ENCODE measurements around the gene CPM.

DNA sequence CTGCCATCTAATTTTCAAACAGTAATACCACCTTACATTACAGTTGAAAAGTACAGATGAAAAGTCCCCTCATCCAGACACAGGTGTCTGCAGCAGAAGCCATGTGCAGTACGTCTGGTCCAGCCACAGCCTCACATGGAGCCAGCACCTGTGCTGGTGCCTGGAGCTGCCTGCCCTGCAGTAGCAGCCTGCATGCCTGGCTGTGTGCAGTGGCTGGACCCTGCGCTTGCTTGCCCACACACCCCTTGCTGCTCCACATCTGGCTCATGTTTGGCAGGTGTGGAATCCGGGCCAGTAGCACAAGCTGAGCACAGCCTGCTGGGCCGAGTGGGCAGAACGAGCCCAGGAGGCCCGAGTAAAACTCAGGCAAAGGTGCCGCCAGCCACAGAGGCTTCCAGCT, 21.8 kb upstream of the CPM start:
- TF ChIP-seq, protein P1, sequence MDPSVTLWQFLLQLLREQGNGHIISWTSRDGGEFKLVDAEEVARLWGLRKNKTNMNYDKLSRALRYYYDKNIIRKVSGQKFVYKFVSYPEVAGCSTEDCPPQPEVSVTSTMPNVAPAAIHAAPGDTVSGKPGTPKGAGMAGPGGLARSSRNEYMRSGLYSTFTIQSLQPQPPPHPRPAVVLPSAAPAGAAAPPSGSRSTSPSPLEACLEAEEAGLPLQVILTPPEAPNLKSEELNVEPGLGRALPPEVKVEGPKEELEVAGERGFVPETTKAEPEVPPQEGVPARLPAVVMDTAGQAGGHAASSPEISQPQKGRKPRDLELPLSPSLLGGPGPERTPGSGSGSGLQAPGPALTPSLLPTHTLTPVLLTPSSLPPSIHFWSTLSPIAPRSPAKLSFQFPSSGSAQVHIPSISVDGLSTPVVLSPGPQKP (IDR thresholded peaks at IDR 0.05; ENCODE audit: borderline replicate concordance, low read depth, low read length), result no peak
- TF ChIP-seq, protein P2, sequence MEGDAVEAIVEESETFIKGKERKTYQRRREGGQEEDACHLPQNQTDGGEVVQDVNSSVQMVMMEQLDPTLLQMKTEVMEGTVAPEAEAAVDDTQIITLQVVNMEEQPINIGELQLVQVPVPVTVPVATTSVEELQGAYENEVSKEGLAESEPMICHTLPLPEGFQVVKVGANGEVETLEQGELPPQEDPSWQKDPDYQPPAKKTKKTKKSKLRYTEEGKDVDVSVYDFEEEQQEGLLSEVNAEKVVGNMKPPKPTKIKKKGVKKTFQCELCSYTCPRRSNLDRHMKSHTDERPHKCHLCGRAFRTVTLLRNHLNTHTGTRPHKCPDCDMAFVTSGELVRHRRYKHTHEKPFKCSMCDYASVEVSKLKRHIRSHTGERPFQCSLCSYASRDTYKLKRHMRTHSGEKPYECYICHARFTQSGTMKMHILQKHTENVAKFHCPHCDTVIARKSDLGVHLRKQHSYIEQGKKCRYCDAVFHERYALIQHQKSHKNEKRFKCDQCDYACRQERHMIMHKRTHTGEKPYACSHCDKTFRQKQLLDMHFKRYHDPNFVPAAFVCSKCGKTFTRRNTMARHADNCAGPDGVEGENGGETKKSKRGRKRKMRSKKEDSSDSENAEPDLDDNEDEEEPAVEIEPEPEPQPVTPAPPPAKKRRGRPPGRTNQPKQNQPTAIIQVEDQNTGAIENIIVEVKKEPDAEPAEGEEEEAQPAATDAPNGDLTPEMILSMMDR (conservative IDR thresholded peaks at IDR 0.05; ENCODE audit: low read depth, low read length), result no peak
- TF ChIP-seq RFX5 (IDR thresholded peaks at IDR 0.05; ENCODE audit: low read depth, low read length) (no peak), RAD21 (IDR thresholded peaks at IDR 0.05; ENCODE audit: low read length) (no peak), SMC3 (IDR thresholded peaks at IDR 0.05; ENCODE audit: low read depth, low read length) (no peak), CEBPB (IDR thresholded peaks at IDR 0.05; ENCODE audit: low read depth, low read length) (no peak), MAFK (IDR thresholded peaks at IDR 0.05; ENCODE audit: low read depth, low read length) (no peak), MAZ (IDR thresholded peaks at IDR 0.05; ENCODE audit: borderline replicate concordance, low read depth, low read length) (no peak), POLR2A (IDR thresholded peaks at IDR 0.05; ENCODE audit: low read depth, low read length) (no peak), MXI1 (IDR thresholded peaks at IDR 0.05; ENCODE audit: borderline replicate concordance, low read depth, low read length) (no peak)
- TF ChIP-seq, protein P3, sequence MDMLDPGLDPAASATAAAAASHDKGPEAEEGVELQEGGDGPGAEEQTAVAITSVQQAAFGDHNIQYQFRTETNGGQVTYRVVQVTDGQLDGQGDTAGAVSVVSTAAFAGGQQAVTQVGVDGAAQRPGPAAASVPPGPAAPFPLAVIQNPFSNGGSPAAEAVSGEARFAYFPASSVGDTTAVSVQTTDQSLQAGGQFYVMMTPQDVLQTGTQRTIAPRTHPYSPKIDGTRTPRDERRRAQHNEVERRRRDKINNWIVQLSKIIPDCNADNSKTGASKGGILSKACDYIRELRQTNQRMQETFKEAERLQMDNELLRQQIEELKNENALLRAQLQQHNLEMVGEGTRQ (IDR thresholded peaks at IDR 0.05; ENCODE audit: low read depth, low read length), result no peak
